Mammary epithelial cell (primary cell): Measurements from ENCODE around the gene KRT77.

Source experiments
- CTCF ChIP-seq, 2 donors: IDR thresholded peaks in 1 of 2; conservative IDR thresholded peaks in 1 of 2; 2 replicates each; pipeline ENCODE4 v1.5.1; 2011 to 2012; ENCODE audit warnings: inconsistent platforms in 2 of 2, low read length in 2 of 2, mild to moderate bottlenecking in 2 of 2, control low read depth in 1 of 2, low read depth in 1 of 2; ENCODE audit not compliant: insufficient read depth in 1 of 2; ENCODE audit errors: extremely low read depth in 1 of 2
- EZH2 ChIP-seq: IDR thresholded peaks from 2 replicates; pipeline ENCODE4 v1.6.1; 2012; ENCODE audit warnings: low read length, inconsistent platforms, borderline replicate concordance

GRCh38 chr12:52713960-52714886, 10.9 kb upstream of the KRT77 start:
- peak; percentile 60 for TF ChIP-seq EZH2
- no peak for TF ChIP-seq CTCF (conservative IDR thresholded peaks at IDR 0.05 in 1 of 2, IDR thresholded peaks at IDR 0.05 in 1 of 2; ENCODE audit: extremely low read depth in 1 of 2, insufficient read depth in 1 of 2, low read depth in 1 of 2, low read length in 2 of 2)
